ENCODE measurements around the gene PANX1.

The PANX1 gene

GRCh38 chr11:94129512-94130297 lies 1.1 kb downstream of the PANX1 start:
- peak overlapping the region; percentile 82 for H3K4me3 ChIP-seq (ENCODE audit: low read length)
- H3K4me1 ChIP-seq (ENCODE audit: control insufficient read depth, insufficient read depth, low read length), result peaks cover 56% of the 10 kb centered on the region
- no peaks in the 10 kb centered on the region for H3K9me3 ChIP-seq (replicated peaks; ENCODE audit: low read length)
- H3K4me2 ChIP-seq (ENCODE audit: low read length), result peak overlapping the region; percentile 92
- no peaks in the 10 kb centered on the region for H3K27me3 ChIP-seq (ENCODE audit: control insufficient read depth, insufficient read depth, low read length)
- H3K36me3 ChIP-seq (ENCODE audit: insufficient read depth, low read length), result no peaks in the 10 kb centered on the region
- H3K9ac ChIP-seq (ENCODE audit: low read depth, low read length), result peak overlapping the region; percentile 86

GRCh38 chr11:94130298-94131046 lies 1.8 kb downstream of the PANX1 start:
- peak overlapping the region; percentile 82 for H3K4me3 ChIP-seq (ENCODE audit: low read length)
- H3K27me3 ChIP-seq (ENCODE audit: control insufficient read depth, insufficient read depth, low read length), result no peaks in the 10 kb centered on the region
- no peaks in the 10 kb centered on the region for H3K36me3 ChIP-seq (ENCODE audit: insufficient read depth, low read length)
- peak overlapping the region; percentile 92 for H3K4me2 ChIP-seq (ENCODE audit: low read length)
- H3K4me1 ChIP-seq (ENCODE audit: control insufficient read depth, insufficient read depth, low read length), result peaks cover 62% of the 10 kb centered on the region
- no peaks in the 10 kb centered on the region for H3K9me3 ChIP-seq (replicated peaks; ENCODE audit: low read length)
- peak overlapping the region; percentile 86 for H3K9ac ChIP-seq (ENCODE audit: low read depth, low read length)

GRCh38 chr11:94131047-94131717 lies 2.5 kb downstream of the PANX1 start:
- peak overlapping the region; percentile 92 for H3K4me2 ChIP-seq (ENCODE audit: low read length)
- H3K36me3 ChIP-seq (ENCODE audit: insufficient read depth, low read length), result no peaks in the 10 kb centered on the region
- H3K4me3 ChIP-seq (ENCODE audit: low read length), result peak overlapping the region; percentile 82
- no peaks in the 10 kb centered on the region for H3K27me3 ChIP-seq (ENCODE audit: control insufficient read depth, insufficient read depth, low read length)
- H3K9ac ChIP-seq (ENCODE audit: low read depth, low read length), result peak overlapping the region; percentile 86
- no peaks in the 10 kb centered on the region for H3K9me3 ChIP-seq (replicated peaks; ENCODE audit: low read length)
- H3K4me1 ChIP-seq (ENCODE audit: control insufficient read depth, insufficient read depth, low read length), result peaks cover 69% of the 10 kb centered on the region

- no peak overlapping the region for H3K9ac ChIP-seq (ENCODE audit: low read depth, low read length)
- H3K36me3 ChIP-seq (ENCODE audit: insufficient read depth, low read length), result no peaks in the 10 kb centered on the region
- peak overlapping the region; percentile 82 for H3K4me3 ChIP-seq (ENCODE audit: low read length)
- peaks cover 72% of the 10 kb centered on the region for H3K4me1 ChIP-seq (ENCODE audit: control insufficient read depth, insufficient read depth, low read length)
- peak overlapping the region; percentile 92 for H3K4me2 ChIP-seq (ENCODE audit: low read length)
- H3K9me3 ChIP-seq (replicated peaks; ENCODE audit: low read length), result no peaks in the 10 kb centered on the region
- H3K27me3 ChIP-seq (ENCODE audit: control insufficient read depth, insufficient read depth, low read length), result no peaks in the 10 kb centered on the region
Observed at GRCh38 chr11:94131718-94132115, 3.1 kb downstream of the PANX1 start.

- H3K9me3 ChIP-seq (replicated peaks; ENCODE audit: low read length), result no peaks in the 10 kb centered on the region
- no peak overlapping the region for H3K9ac ChIP-seq (ENCODE audit: low read depth, low read length)
Observed at GRCh38 chr11:94132152-94132558, 3.5 kb downstream of the PANX1 start.

GRCh38 chr11:94132823-94133408 lies 4.3 kb downstream of the PANX1 start:
- no peak overlapping the region for H3K9ac ChIP-seq (ENCODE audit: low read depth, low read length)
- H3K4me1 ChIP-seq (ENCODE audit: control insufficient read depth, insufficient read depth, low read length), result peaks cover 72% of the 10 kb centered on the region
- no peak overlapping the region for H3K4me2 ChIP-seq (ENCODE audit: low read length)
- H3K36me3 ChIP-seq (ENCODE audit: insufficient read depth, low read length), result no peaks in the 10 kb centered on the region
- no peak overlapping the region for H3K4me3 ChIP-seq (ENCODE audit: low read length)
- H3K9me3 ChIP-seq (replicated peaks; ENCODE audit: low read length), result no peaks in the 10 kb centered on the region
- no peaks in the 10 kb centered on the region for H3K27me3 ChIP-seq (ENCODE audit: control insufficient read depth, insufficient read depth, low read length)

More at GRCh38 chr11:94132152-94132558, 3.5 kb downstream of the PANX1 start:
- Histone ChIP-seq H3K4me2 (ENCODE audit: low read length) (peak overlapping the region; percentile 92), H3K4me1 (ENCODE audit: control insufficient read depth, insufficient read depth, low read length) (peaks cover 76% of the 10 kb centered on the region), H3K4me3 (ENCODE audit: low read length) (peak overlapping the region; percentile 82), H3K36me3 (ENCODE audit: insufficient read depth, low read length) (no peaks in the 10 kb centered on the region), H3K27me3 (ENCODE audit: control insufficient read depth, insufficient read depth, low read length) (no peaks in the 10 kb centered on the region)

GRCh38 chr11:94133752-94134151 lies 5.1 kb downstream of the PANX1 start:
- Histone ChIP-seq H3K9ac (ENCODE audit: low read depth, low read length) (no peak overlapping the region), H3K4me1 (ENCODE audit: control insufficient read depth, insufficient read depth, low read length) (peaks cover 68% of the 10 kb centered on the region), H3K4me2 (ENCODE audit: low read length) (no peak overlapping the region), H3K9me3 (replicated peaks; ENCODE audit: low read length) (no peaks in the 10 kb centered on the region), H3K27me3 (ENCODE audit: control insufficient read depth, insufficient read depth, low read length) (no peaks in the 10 kb centered on the region), H3K36me3 (ENCODE audit: insufficient read depth, low read length) (no peaks in the 10 kb centered on the region), H3K4me3 (ENCODE audit: low read length) (no peak overlapping the region)

- Histone ChIP-seq H3K4me3 (ENCODE audit: low read length) (peak overlapping the region; percentile 48), H3K4me1 (ENCODE audit: control insufficient read depth, insufficient read depth, low read length) (peaks cover 64% of the 10 kb centered on the region)
Observed at GRCh38 chr11:94134651-94135512, 6.2 kb downstream of the PANX1 start.

GRCh38 chr11:94139416-94139815 lies 10.8 kb downstream of the PANX1 start:
- Histone ChIP-seq H3K4me3 (ENCODE audit: low read length) (no peak overlapping the region), H3K9me3 (replicated peaks; ENCODE audit: low read length) (no peaks in the 10 kb centered on the region), H3K4me1 (ENCODE audit: control insufficient read depth, insufficient read depth, low read length) (peaks cover 51% of the 10 kb centered on the region), H3K36me3 (ENCODE audit: insufficient read depth, low read length) (no peaks in the 10 kb centered on the region), H3K27me3 (ENCODE audit: control insufficient read depth, insufficient read depth, low read length) (no peaks in the 10 kb centered on the region), H3K4me2 (ENCODE audit: low read length) (no peak overlapping the region), H3K9ac (ENCODE audit: low read depth, low read length) (no peak overlapping the region)

More at GRCh38 chr11:94134651-94135512, 6.2 kb downstream of the PANX1 start:
- Histone ChIP-seq H3K27me3 (ENCODE audit: control insufficient read depth, insufficient read depth, low read length) (no peaks in the 10 kb centered on the region), H3K36me3 (ENCODE audit: insufficient read depth, low read length) (no peaks in the 10 kb centered on the region), H3K9me3 (replicated peaks; ENCODE audit: low read length) (no peaks in the 10 kb centered on the region), H3K9ac (ENCODE audit: low read depth, low read length) (peak overlapping the region; percentile 78), H3K4me2 (ENCODE audit: low read length) (peak overlapping the region; percentile 82)

GRCh38 chr11:94140154-94140655 lies 11.6 kb downstream of the PANX1 start:
- H3K9me3 ChIP-seq (replicated peaks; ENCODE audit: low read length), result no peaks in the 10 kb centered on the region
- no peak overlapping the region for H3K4me2 ChIP-seq (ENCODE audit: low read length)
- H3K4me3 ChIP-seq (ENCODE audit: low read length), result no peak overlapping the region
- H3K4me1 ChIP-seq (ENCODE audit: control insufficient read depth, insufficient read depth, low read length), result peaks cover 44% of the 10 kb centered on the region
- no peaks in the 10 kb centered on the region for H3K36me3 ChIP-seq (ENCODE audit: insufficient read depth, low read length)
- H3K9ac ChIP-seq (ENCODE audit: low read depth, low read length), result no peak overlapping the region
- H3K27me3 ChIP-seq (ENCODE audit: control insufficient read depth, insufficient read depth, low read length), result no peaks in the 10 kb centered on the region
